GDM1 (cell line): ENCODE measurements around the gene KCNE4.

Experiments used
- DNase-seq: peaks from one replicate; lab custom pipeline; 2025; lab: John Stamatoyannopoulos, UW

The KCNE4 gene

GRCh38 chr2:223041527-223042109, 10.4 kb upstream of the KCNE4 start:
- DNase-seq, result no peak

- DNase-seq, result no peak
Observed at GRCh38 chr2:223042284-223042683, 9.7 kb upstream of the KCNE4 start.

GRCh38 chr2:223042704-223043118, 9.3 kb upstream of the KCNE4 start:
- DNase-seq, result peak; percentile 8

DNA sequence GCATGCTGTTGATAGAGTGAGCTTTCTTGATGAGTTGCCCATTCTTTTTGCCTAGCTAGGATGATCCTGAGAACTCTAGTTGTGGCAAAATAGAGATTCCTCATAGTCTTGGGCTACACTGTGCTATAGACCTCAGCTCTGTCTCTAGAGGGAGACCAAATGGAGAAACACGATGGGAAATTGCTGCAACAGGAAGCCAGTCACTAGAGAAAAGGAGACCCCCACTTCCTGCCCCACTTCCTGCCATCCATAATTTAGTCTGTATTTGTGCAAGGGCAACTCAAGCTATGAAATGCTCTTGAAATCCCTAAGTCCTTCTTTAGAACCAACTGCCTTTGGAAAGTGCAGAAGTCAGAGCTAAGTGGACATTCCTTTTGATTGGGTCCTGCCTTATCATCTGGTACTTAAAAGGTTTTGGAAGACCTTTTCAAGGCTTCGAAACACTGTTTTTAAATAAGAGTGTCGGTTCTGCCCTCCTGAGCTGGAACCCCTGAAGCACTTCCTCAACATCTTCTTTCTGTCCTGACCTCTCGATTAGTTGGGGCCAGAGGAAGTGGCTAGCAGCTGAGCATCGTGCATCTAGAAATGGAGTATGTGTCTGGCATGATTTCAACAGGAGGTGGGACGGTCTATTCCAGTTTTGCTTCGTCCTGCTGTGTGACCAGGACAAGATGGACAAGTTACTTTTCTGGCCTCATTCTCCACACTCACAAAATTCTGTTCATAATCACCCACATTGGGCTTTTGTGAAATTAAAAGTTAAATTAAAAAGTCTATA, 8.6 kb upstream of the KCNE4 start:
- DNase-seq, result peak; percentile 2

DNA sequence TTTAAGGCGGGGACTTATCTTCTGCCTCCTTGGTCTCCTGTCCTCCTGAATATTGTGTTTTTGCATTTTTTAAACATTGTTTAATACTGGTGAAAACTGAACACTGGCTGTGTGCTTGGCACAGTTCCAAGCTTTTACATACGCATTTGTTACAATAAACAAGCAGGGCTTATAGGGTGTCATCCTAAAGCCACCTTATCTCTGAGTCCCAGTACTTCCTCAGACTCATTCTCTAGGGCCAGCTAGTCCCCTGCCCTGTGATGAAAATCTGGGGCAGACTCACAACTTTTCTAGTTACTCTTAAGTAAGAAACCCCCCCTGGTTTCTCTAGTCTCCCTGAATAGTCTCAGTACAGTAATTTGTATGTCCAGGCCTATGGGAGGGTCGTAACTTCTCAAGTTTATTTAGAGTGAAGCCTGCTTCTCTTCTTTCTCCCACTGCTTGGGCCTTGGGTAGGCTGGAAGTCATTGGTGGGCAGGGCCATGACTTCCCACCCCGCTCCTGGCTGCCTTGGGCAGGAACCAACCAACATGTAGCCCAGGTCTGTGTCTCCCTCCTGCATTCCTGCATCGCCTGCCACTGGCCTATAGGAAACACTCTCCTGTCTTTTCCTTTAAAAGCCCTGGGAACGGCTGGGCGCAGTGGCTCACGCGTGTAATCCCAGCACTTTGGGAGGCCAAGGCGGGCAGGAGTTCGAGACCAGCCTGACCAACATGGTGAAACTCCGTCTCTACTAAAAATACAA, 7.7 kb upstream of the KCNE4 start:
- DNase-seq, result no peak

GRCh38 chr2:223044916-223045700, 6.9 kb upstream of the KCNE4 start:
- no peak for DNase-seq

DNA sequence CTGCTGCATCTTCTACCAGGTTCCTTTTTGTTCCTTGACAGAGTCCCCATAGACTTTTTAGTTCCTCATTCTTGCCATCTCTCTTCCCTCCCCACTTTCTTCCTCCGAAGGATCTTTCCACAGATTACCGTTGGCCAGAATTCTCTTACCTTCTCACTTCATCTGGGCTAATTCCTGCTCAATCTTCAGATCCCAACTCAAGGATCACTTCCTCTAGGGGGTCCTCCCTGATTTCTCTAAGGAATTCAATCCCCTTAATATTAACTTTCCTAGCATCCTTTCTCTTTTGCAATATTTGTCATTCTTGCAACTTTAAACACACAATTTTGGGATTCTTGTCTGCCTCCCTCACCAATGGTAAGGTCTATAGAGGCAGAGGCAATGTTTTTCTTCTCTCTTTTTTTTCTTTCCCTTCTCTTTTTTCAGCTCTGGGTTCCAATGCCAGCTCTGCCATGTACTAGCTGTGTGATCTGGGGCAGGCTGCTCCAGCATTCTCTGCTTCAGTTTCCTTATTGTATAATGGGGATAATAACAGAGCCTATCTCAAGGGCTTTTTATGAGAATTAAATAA, 5.4 kb upstream of the KCNE4 start:
- DNase-seq, result no peak

GRCh38 chr2:223047260-223047761, 4.7 kb upstream of the KCNE4 start:
- no peak for DNase-seq

- DNase-seq, result no peak
Observed at GRCh38 chr2:223048519-223048918, 3.5 kb upstream of the KCNE4 start.

DNA sequence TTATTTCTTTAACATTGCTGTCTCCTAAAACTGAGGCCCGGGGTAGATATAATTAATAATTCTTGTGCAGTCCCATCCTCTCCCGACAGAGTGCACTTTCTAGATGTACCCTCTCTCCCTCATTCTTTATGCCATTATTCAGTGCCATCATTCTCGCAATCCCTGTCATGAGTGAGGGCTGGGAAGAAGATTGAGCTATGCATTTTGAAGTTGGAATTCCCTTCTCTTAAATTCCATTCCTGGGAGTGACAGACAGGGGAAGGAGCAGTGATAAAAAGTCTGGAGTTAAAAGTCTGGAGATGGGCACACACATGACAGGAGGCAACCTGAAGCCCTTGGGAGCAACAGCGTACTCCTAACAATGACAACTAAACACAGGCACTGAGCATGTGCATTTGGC, 2.6 kb upstream of the KCNE4 start:
- no peak for DNase-seq

- DNase-seq, result no peak
Observed at GRCh38 chr2:223050188-223050587, 1.8 kb upstream of the KCNE4 start.

DNA sequence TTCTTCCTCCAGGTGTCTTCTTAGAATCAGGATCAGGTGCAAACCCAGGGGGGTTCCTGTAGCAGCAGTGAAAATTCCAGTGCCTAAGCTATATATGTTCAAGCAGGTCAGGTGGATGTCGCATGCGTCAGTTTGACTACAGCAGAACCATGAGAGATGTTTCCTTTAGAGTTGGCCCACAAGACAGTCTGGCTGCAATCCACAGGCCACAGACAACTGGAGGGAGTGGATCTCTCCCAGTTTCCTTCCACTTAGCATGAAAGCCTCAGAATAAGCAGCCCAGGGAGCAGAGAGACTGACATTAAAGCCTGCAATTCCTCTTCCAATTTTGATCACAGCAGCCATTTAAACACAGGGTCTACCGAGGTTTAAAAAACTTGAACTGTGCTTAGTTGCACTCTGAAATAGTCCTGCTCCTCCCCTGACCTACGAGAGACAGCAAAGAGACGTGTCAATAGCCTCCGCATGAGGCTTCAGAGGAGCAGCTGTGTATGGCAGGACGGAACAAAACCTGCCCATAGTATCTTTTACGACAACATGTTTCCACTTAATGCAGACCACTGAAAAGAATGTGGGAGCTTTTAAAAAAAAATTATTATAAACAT, 988 bp upstream of the KCNE4 start:
- no peak for DNase-seq

GRCh38 chr2:223052548-223053483, 826 bp downstream of the KCNE4 start:
- no peak for DNase-seq

GRCh38 chr2:223053484-223054192, 1.6 kb downstream of the KCNE4 start:
- no peak for DNase-seq

GRCh38 chr2:223054193-223054781, 2.3 kb downstream of the KCNE4 start:
- no peak for DNase-seq

DNA sequence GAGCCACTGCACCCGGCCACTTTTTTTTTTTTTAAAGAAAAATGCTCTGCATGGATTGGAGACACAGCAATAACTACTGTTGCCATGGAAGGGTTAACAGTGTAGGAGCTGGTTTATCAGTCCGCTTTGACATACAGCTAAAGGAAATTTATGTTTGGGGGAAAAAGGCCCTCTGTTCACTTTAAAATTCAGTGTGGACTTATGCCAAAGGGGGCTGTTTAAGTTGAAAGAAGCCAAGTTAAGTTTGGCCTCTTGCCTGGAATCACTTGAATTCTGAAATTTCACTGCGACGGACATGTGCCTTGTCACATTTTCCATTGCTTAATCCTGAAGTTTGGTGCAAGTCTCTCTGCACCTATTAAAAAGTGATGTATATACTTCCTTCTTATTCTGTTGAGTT, 3.1 kb downstream of the KCNE4 start:
- no peak for DNase-seq

- no peak for DNase-seq
Observed at GRCh38 chr2:223055836-223056235, 3.8 kb downstream of the KCNE4 start.

DNA sequence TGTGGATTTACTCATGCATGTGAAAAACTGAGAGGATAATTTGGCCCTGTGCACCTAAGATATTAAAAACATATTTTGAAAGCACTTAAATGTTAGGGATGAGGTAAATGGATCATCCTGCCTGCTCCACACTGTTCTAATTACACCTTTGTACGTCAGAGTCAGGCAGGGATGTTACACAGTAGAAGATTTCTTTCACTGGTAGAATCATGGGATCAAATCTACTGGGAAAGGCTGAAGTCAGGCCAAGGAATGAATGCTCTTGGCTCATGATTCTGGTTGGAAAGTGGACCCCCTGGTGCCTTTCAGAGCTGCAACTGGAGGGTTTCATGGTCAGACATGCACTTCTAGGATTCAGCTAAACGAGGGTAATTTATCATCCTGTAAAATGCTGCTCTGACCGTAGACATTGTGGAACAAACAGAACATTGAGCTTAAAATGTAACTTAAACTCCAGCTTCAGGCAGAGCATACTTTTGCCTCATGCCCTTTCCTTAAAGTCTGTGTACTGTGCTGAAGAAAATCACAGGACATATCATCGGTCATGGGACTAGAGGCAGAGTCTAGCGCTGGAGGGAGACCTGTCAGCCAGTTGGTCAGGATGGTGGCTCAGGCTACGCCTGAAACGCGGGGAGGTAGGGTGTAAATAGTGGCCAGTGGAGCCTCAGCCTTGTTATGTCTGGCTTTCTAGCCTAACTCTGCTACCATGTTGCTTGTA, 4.9 kb downstream of the KCNE4 start:
- DNase-seq, result no peak

DNA sequence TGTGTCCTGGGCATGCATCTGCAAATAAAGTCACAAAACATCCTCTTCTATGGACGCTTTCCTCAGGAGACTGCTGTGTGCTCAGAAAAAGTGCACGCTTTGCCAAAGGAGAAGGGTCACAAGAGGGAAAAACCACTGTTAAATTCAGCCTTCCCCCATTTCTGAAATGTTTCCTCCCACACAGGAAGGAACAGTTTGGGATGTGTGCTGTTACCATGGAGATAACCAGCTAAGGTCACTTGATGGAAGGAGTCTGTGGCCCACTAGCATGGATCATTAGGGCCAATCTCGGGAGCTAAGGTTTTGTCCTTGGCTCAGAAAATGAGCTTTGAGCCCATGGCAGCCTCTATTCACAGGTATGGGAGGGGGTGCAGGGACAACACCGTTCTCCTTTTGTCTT, 5.6 kb downstream of the KCNE4 start:
- no peak for DNase-seq
